GM06990 (cell line): ENCODE results near the gene NIFK.
"Not testable (repeated sequence)": the region's sequence is repeated elsewhere in the genome, so short reads cannot be mapped to it uniquely, and the experiment has no call there.

Experiments
- DNase-seq: peaks from one replicate; pipeline ENCODE4 v3.0.0-alpha.2; 2011; ENCODE audit not compliant: insufficient read length; ENCODE audit errors: extremely low read depth
- H3K27me3 ChIP-seq: replicated peaks from 2 replicates; pipeline ENCODE4 v1.6.0; 2011; ENCODE audit warnings: low read length; ENCODE audit not compliant: control insufficient read depth, insufficient read depth
- H3K36me3 ChIP-seq: 2 replicates; pipeline ENCODE4 v1.5.1; 2011; ENCODE audit warnings: low read length; ENCODE audit not compliant: control insufficient read depth, insufficient read depth
- H3K4me3 ChIP-seq: replicated peaks from 2 replicates; pipeline ENCODE4 v1.5.1; 2011; ENCODE audit warnings: low read depth, mild to moderate bottlenecking, control low read depth, low read length
- CTCF ChIP-seq: IDR thresholded peaks from 2 replicates; pipeline ENCODE4 v1.5.1; 2011; ENCODE audit warnings: low read length, control low read depth, mild to moderate bottlenecking, inconsistent platforms; ENCODE audit not compliant: insufficient read depth, poor library complexity, severe bottlenecking

Gene NIFK

GRCh38 chr2:121741450-121741849, 4.8 kb upstream of the NIFK start:
- H3K4me3 ChIP-seq, result no peak overlapping the region
- TF ChIP-seq CTCF, result no peak
- no peaks in the 10 kb centered on the region for H3K27me3 ChIP-seq
- no peaks in the 10 kb centered on the region for H3K36me3 ChIP-seq
- DNase-seq, result no peak

GRCh38 chr2:121740973-121741372, 4.3 kb upstream of the NIFK start:
- H3K36me3 ChIP-seq, result no peaks in the 10 kb centered on the region
- no peak for TF ChIP-seq CTCF
- no peak for DNase-seq
- no peak overlapping the region for H3K4me3 ChIP-seq
- no peaks in the 10 kb centered on the region for H3K27me3 ChIP-seq

GRCh38 chr2:121736140-121736461, 574 bp downstream of the NIFK start:
- H3K27me3 ChIP-seq, result no peaks in the 10 kb centered on the region
- no peak for DNase-seq
- TF ChIP-seq CTCF, result no peak
- peaks cover 6% of the 10 kb centered on the region for H3K36me3 ChIP-seq
- H3K4me3 ChIP-seq, result peak overlapping the region; percentile 98

- peak; percentile 21 for TF ChIP-seq CTCF
- no peaks in the 10 kb centered on the region for H3K27me3 ChIP-seq
- DNase-seq, result no peak
Observed at GRCh38 chr2:121735518-121736074, 1.1 kb downstream of the NIFK start.

GRCh38 chr2:121734544-121734943, 2.1 kb downstream of the NIFK start:
- not testable (repeated sequence) for DNase-seq, H3K27me3 ChIP-seq, H3K36me3 ChIP-seq, H3K4me3 ChIP-seq

More at GRCh38 chr2:121735518-121736074, 1.1 kb downstream of the NIFK start:
- Histone ChIP-seq H3K4me3 (peak overlapping the region; percentile 98), H3K36me3 (peaks cover 9% of the 10 kb centered on the region)

- Histone ChIP-seq H3K27me3 (no peaks in the 10 kb centered on the region), H3K4me3 (no peak overlapping the region), H3K36me3 (peaks cover 15% of the 10 kb centered on the region)
- TF ChIP-seq CTCF, result no peak
- no peak for DNase-seq
Observed at GRCh38 chr2:121731366-121731765, 5.3 kb downstream of the NIFK start.
